Measurements from ENCODE around the gene ARHGEF3.

DNA sequence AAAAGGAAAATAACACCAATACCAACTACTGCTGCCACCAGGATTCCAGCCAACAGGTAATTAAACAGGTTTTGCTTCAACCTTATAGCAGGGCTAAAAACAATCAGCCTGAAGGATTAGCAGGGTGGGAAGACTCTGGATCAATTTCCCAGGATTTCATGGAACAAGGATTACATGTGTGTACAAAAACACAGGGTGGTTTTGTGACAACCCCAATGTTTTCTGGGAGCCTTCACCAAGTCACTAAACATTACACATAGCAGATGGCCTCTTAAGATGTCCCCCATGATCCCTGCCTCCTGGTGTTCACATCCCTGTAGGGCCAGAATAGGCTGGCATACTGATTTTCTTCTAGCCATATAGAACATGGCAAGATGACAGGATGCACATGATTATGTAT is 42.8 kb upstream of the ARHGEF3 start:
- TF ChIP-seq, protein P1, sequence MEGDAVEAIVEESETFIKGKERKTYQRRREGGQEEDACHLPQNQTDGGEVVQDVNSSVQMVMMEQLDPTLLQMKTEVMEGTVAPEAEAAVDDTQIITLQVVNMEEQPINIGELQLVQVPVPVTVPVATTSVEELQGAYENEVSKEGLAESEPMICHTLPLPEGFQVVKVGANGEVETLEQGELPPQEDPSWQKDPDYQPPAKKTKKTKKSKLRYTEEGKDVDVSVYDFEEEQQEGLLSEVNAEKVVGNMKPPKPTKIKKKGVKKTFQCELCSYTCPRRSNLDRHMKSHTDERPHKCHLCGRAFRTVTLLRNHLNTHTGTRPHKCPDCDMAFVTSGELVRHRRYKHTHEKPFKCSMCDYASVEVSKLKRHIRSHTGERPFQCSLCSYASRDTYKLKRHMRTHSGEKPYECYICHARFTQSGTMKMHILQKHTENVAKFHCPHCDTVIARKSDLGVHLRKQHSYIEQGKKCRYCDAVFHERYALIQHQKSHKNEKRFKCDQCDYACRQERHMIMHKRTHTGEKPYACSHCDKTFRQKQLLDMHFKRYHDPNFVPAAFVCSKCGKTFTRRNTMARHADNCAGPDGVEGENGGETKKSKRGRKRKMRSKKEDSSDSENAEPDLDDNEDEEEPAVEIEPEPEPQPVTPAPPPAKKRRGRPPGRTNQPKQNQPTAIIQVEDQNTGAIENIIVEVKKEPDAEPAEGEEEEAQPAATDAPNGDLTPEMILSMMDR (IDR thresholded peaks at IDR 0.05 in 8 of 11, conservative IDR thresholded peaks at IDR 0.05 in 3 of 11) = no peak
- TF ChIP-seq POLR2A (IDR thresholded peaks at IDR 0.05) = no peak
- TF ChIP-seq POLR2AphosphoS5 (IDR thresholded peaks at IDR 0.05) = no peak
